WTC11 (cell line): ENCODE measurements around the gene MSANTD2. TPM values are rescaled to one million over a fixed set of nuclear protein-coding genes. Genes with fewer than 3 reads are reported as not detected.

Source experiments
- ATAC-seq: fragments of 200-7000 bp; cut with Tn5 transposase; 2 replicates; pipeline ENCODE4 v1.10.0; 2021; ENCODE audit warnings: mild to moderate bottlenecking, moderate library complexity
- CTCF ChIA-PET: fragments of 300-600 bp; sonication (Branson Sonifier 250); formaldehyde crosslinking; loops from one replicate; lab custom pipeline; 2021; ENCODE audit warnings: antibody characterized with exemption; lab: Charles Lee
- POLR2A ChIA-PET: fragments of 350-600 bp; sonication (Branson Sonifier 250); formaldehyde crosslinking; loops from one replicate; lab custom pipeline; 2021; ENCODE audit warnings: antibody characterized with exemption; lab: Charles Lee
- DNase-seq: peaks from one replicate; pipeline ENCODE4 v3.0.0; 2021; ENCODE audit warnings: low spot score
- H3K27ac Mint-ChIP-seq: 2 replicates; pipeline ENCODE4 v1.8.0; 2021; ENCODE audit warnings: mixed read lengths
- H3K27me3 Mint-ChIP-seq: 2 replicates; pipeline ENCODE4 v1.8.0; 2021; ENCODE audit warnings: low read depth, mild to moderate bottlenecking, moderate library complexity, mixed read lengths
- H3K36me3 Mint-ChIP-seq: 2 replicates; pipeline ENCODE4 v1.8.0; 2021; ENCODE audit warnings: mixed read lengths
- H3K4me1 Mint-ChIP-seq: 2 replicates; pipeline ENCODE4 v1.8.0; 2022; ENCODE audit warnings: mixed read lengths
- H3K4me3 Mint-ChIP-seq: 2 replicates; pipeline ENCODE4 v1.8.0; 2021; ENCODE audit warnings: mild to moderate bottlenecking, moderate library complexity, mixed read lengths
- H3K9me3 Mint-ChIP-seq: 2 replicates; pipeline ENCODE4 v1.8.0; 2021; ENCODE audit warnings: mixed read lengths
- ARID4B ChIP-seq: sonication (generic); formaldehyde crosslinking; IDR thresholded peaks from 2 replicates; pipeline ENCODE4 v1.8.0; 2023; ENCODE audit warnings: missing genetic modification reagents, mild to moderate bottlenecking, borderline replicate concordance
- ATF2 ChIP-seq: sonication (generic); formaldehyde crosslinking; IDR thresholded peaks from 2 replicates; pipeline ENCODE4 v1.8.1; 2022; ENCODE audit warnings: low read depth, missing genetic modification reagents, borderline replicate concordance
- CTCF ChIP-seq: fragments of 200-600 bp; IDR thresholded peaks from 2 replicates; pipeline ENCODE4 v1.8.0; 2022; ENCODE audit warnings: antibody characterized with exemption
- FOXK1 ChIP-seq: sonication (generic); formaldehyde crosslinking; IDR thresholded peaks from 2 replicates; pipeline ENCODE4 v1.8.0; 2022; ENCODE audit warnings: mild to moderate bottlenecking, moderate library complexity, missing genetic modification reagents
- FOXP4 ChIP-seq: sonication (generic); formaldehyde crosslinking; IDR thresholded peaks from 2 replicates; pipeline ENCODE4 v1.8.0; 2022; ENCODE audit warnings: mild to moderate bottlenecking, missing genetic modification reagents
- HMGXB4 ChIP-seq: sonication (generic); formaldehyde crosslinking; IDR thresholded peaks from 2 replicates; pipeline ENCODE4 v1.8.1; 2023; ENCODE audit warnings: mild to moderate bottlenecking, moderate library complexity, missing genetic modification reagents
- IRF1 ChIP-seq: sonication (generic); formaldehyde crosslinking; IDR thresholded peaks from 2 replicates; pipeline ENCODE4 v1.8.0; 2023; ENCODE audit warnings: missing genetic modification reagents
- JUN ChIP-seq: sonication (generic); formaldehyde crosslinking; IDR thresholded peaks from 2 replicates; pipeline ENCODE4 v1.8.0; 2023; ENCODE audit warnings: mild to moderate bottlenecking, missing genetic modification reagents
- MAX ChIP-seq: sonication (generic); formaldehyde crosslinking; IDR thresholded peaks from 2 replicates; pipeline ENCODE4 v1.8.0; 2022; ENCODE audit warnings: mild to moderate bottlenecking, missing genetic modification reagents
- RELA ChIP-seq: sonication (generic); formaldehyde crosslinking; IDR thresholded peaks from 2 replicates; pipeline ENCODE4 v1.8.1; 2022; ENCODE audit warnings: missing genetic modification reagents, mild to moderate bottlenecking, borderline replicate concordance
- RORB ChIP-seq: fragments of 250-450 bp; sonication (Bioruptor Pico); IDR thresholded peaks from 2 replicates; pipeline ENCODE4 v1.9.0; 2021; ENCODE audit warnings: mild to moderate bottlenecking
- STAT6 ChIP-seq: sonication (generic); formaldehyde crosslinking; conservative IDR thresholded peaks from 2 replicates; pipeline ENCODE4 v1.8.1; 2023; ENCODE audit warnings: mild to moderate bottlenecking, low read depth, missing genetic modification reagents, moderate library complexity
- ZNF317 ChIP-seq: sonication (generic); formaldehyde crosslinking; IDR thresholded peaks from 2 replicates; pipeline ENCODE4 v1.8.1; 2023; ENCODE audit warnings: low read depth, mild to moderate bottlenecking, moderate library complexity, missing genetic modification reagents, borderline replicate concordance
- ZNF425 ChIP-seq: fragments of 250-450 bp; sonication (Bioruptor Pico); conservative IDR thresholded peaks from 2 replicates; pipeline ENCODE4 v1.9.0; 2021; ENCODE audit warnings: mild to moderate bottlenecking
- total RNA-seq: library from RNA; stranded (reverse); gene quantifications from 3 replicates; pipeline ENCODE4 v1.2.3, GENCODE V29; 2021

MSANTD2 gene
- total RNA-seq, 1 experiment from 2014 or later: 17.5 TPM

- peak overlapping the region; percentile 84 for H3K4me3 Mint-ChIP-seq
- H3K36me3 Mint-ChIP-seq: no peaks in the 10 kb centered on the region
- DNase-seq (peak; percentile 95), ATAC-seq (peak; percentile 75)
- ChIA-PET POLR2A (interaction anchor here (0.6 to 1.9 kb wide), 3 partner anchors 12 to 85 kb away, joined by 4 to 6 read pairs (median 4); partner anchors contain the start of genes MSANTD2 and SPA17), CTCF (interaction anchor here (0.7 to 2.6 kb wide), 29 partner anchors 11 to 162 kb away, joined by 3 to 70 read pairs (median 6); partner anchors contain the start of genes HEPN1, MSANTD2, NRGN and ROBO3)
- no peaks in the 10 kb centered on the region for H3K9me3 Mint-ChIP-seq
- peaks cover 58% of the 10 kb centered on the region for H3K4me1 Mint-ChIP-seq
- H3K27ac Mint-ChIP-seq: no peak overlapping the region
- H3K27me3 Mint-ChIP-seq: peaks cover 95% of the 10 kb centered on the region
- TF ChIP-seq ARID4B: no peak; the same call in 1 of the 2 replicates
- peak; percentile 53; the same call in 1 of the 2 replicates for TF ChIP-seq MAX (CRISPR knock-in tag)
- TF ChIP-seq ZNF425 (CRISPR knock-in tag): no peak
- TF ChIP-seq ZNF317 (CRISPR knock-in tag): no peak
- no peak for TF ChIP-seq ATF2 (CRISPR knock-in tag)
- TF ChIP-seq STAT6: no peak
- TF ChIP-seq FOXK1 (CRISPR knock-in tag): 0 out of 2 replicates have a peak, but pooled peaks have one; percentile 23
- no peak for TF ChIP-seq FOXP4
- peak; percentile 41; the same call in 1 of the 2 replicates for TF ChIP-seq HMGXB4 (CRISPR knock-in tag)
- TF ChIP-seq RORB: no peak
- TF ChIP-seq IRF1: no peak
- no peak for TF ChIP-seq JUN (CRISPR knock-in tag)
- no peak for TF ChIP-seq RELA
- TF ChIP-seq CTCF: peak; percentile 44; the same call in 1 of the 2 replicates
These were observed 41.6 kb downstream of the MSANTD2 start for GRCh38 chr11:124758355-124759265.
